ENCODE measurements around the gene EMD. TPM values are rescaled to one million over a fixed set of nuclear protein-coding genes. Genes with fewer than 3 reads are reported as not detected.

EMD gene
- total RNA-seq, 1 experiment from 2014 or later: 115 TPM

DNA sequence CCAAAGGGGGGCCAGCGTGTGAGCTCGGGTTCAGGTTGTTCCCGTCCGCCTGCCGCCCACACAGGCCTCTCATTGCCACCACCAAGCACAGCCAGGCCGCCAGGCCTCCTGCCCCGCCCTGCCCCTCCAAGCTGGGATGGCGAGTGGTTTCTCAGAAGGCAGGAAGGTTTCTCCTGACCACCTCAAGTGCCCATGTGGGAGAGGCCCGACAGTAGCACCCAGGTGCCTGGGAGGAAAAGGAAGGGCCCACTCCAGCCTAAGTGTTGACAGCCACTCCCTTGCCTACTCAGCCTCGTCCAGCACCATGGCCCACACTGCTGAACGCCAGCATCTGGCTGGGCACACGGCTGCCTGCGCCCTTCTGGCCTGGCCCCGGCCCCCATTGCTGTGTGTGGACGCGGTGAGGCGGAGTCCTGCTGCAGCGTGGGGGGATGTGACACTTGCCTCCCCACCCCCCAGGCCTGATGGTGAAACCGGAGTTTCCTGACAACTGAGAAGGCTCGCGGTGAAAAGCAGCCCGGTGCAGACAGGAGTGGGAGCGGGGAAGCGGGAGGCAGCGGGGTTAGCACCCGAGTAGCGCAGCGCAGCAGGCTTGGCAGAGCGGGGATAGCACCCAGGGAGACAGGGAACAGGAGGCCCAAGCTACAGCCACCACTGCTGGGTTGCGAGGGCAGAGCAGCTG lies 23.9 kb upstream of the EMD start:
- no peak overlapping the region for H4K91ac ChIP-seq (ENCODE audit: insufficient read length, low read depth, low read length)
- H3K9me3 ChIP-seq (ENCODE audit: control insufficient read depth, low read depth, low read length): peaks cover 29% of the 10 kb centered on the region
- Mint-ChIP-seq H3K9me3 (peaks cover 48 to 58% of the 10 kb centered on the region in 2 experiments), H3K4me1 (no peaks in the 10 kb centered on the region), H3K27me3 (ENCODE audit: low read depth) (peaks cover 2% of the 10 kb centered on the region), H3K27ac (no peak overlapping the region), H3K36me3 (ENCODE audit: insufficient read depth in 1 of 3, low read depth in 3 of 3) (peaks cover 34 to 83% (median 74%) of the 10 kb centered on the region in 3 experiments), H3K4me3 (no peak overlapping the region)
- TF ChIP-seq, protein P1, sequence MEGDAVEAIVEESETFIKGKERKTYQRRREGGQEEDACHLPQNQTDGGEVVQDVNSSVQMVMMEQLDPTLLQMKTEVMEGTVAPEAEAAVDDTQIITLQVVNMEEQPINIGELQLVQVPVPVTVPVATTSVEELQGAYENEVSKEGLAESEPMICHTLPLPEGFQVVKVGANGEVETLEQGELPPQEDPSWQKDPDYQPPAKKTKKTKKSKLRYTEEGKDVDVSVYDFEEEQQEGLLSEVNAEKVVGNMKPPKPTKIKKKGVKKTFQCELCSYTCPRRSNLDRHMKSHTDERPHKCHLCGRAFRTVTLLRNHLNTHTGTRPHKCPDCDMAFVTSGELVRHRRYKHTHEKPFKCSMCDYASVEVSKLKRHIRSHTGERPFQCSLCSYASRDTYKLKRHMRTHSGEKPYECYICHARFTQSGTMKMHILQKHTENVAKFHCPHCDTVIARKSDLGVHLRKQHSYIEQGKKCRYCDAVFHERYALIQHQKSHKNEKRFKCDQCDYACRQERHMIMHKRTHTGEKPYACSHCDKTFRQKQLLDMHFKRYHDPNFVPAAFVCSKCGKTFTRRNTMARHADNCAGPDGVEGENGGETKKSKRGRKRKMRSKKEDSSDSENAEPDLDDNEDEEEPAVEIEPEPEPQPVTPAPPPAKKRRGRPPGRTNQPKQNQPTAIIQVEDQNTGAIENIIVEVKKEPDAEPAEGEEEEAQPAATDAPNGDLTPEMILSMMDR (conservative IDR thresholded peaks at IDR 0.05): no peak
- H3K4me1 ChIP-seq (ENCODE audit: insufficient read depth, low read length): no peaks in the 10 kb centered on the region
- no peaks in the 10 kb centered on the region for H3K23me2 ChIP-seq (ENCODE audit: insufficient read length, low read depth, low read length, poor library complexity, severe bottlenecking)
- H3K27ac ChIP-seq (ENCODE audit: insufficient read length, low read depth, low read length): no peak overlapping the region
- WGBS (ENCODE audit: extremely low coverage, insufficient read length, low lambda C conversion rate): no CpG with 5 or more reads among the region's 30 CpGs
- H3K4ac ChIP-seq (ENCODE audit: low read depth, low read length): no peak overlapping the region
- DNase-seq: no peak
- H3K18ac ChIP-seq (ENCODE audit: insufficient read length, low read depth, low read length): no peak overlapping the region
- H3K23ac ChIP-seq (ENCODE audit: insufficient read length, low read depth, low read length): no peak overlapping the region
- H2BK5ac ChIP-seq (ENCODE audit: insufficient read length, low read length): no peak overlapping the region
- H3K79me2 ChIP-seq (ENCODE audit: insufficient read depth, low read length): no peaks in the 10 kb centered on the region
- H3K14ac ChIP-seq (ENCODE audit: insufficient read depth, low read length): no peak overlapping the region
- no peak overlapping the region for H3T11ph ChIP-seq (ENCODE audit: low read length)
- H4K5ac ChIP-seq (ENCODE audit: insufficient read length, low read depth, low read length): no peak overlapping the region
- H2BK12ac ChIP-seq (ENCODE audit: insufficient read length, low read depth, low read length): no peak overlapping the region
- H3K9ac ChIP-seq (ENCODE audit: extremely low read depth, insufficient read length, low read length): no peak overlapping the region
- H2BK120ac ChIP-seq (ENCODE audit: low read depth, low read length, poor library complexity, severe bottlenecking): no peak overlapping the region
- H4K8ac ChIP-seq (replicated peaks; ENCODE audit: insufficient read length, low read depth, low read length): no peak overlapping the region
- H3K79me1 ChIP-seq (ENCODE audit: insufficient read depth, low read depth, low read length, poor library complexity, severe bottlenecking): no peaks in the 10 kb centered on the region
- no peak overlapping the region for H2BK15ac ChIP-seq (ENCODE audit: low read depth, low read length)
- no peak overlapping the region for H3K56ac ChIP-seq (ENCODE audit: insufficient read length, low read depth, low read length)
- H2AFZ ChIP-seq (ENCODE audit: low read length): no peak overlapping the region
- H3K4me2 ChIP-seq (ENCODE audit: insufficient read depth, insufficient read length, low read length): no peak overlapping the region
- no peak overlapping the region for H2AK5ac ChIP-seq (ENCODE audit: insufficient read length, low read length)
- peaks cover 3% of the 10 kb centered on the region for H4K20me1 ChIP-seq (ENCODE audit: control insufficient read depth, insufficient read depth, insufficient read length)
- H2BK20ac ChIP-seq (ENCODE audit: low read depth, low read length, poor library complexity, severe bottlenecking): no peak overlapping the region
- no peaks in the 10 kb centered on the region for H3K27me3 ChIP-seq (ENCODE audit: insufficient read depth, low read length)
